ENCODE data around the gene ST3GAL2.
A peak's percentile ranks its signal among the peaks of the same experiment; 100 is the strongest.

The ST3GAL2 gene

DNA sequence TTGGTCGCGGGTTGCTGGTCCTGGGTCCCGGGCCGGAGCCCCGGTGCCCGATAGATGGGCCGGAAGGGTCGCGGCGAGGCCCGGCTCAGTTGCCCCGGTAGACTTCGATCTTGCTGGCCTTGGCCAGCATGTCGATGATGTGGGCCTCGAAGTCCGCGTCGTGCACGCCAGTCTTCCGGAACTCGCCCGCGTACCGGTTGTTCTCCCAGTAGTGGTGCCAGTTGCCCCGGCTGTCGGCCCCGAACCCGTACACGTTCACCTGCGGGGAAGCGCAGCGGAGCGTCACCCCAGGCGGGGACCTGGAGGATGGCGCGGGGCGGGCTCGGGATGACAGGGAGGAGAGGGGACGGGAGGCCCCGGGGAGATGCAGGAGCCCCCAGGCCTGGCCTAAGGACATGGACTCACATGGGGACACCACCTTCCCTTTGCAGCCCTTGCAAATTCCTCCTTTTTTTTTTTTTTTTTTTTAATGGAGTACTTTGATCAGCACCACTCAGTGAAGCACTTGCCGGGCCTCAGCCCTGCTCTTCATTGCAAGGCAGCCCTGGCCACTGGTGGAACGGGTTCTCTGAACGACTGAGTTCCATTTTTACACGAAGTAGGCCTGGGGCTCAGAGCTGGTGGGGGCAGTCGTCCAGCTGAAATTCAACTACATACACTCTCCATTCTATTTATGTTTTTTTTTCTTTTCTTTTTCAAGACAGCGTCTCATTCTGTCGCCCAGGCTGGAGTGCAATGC lies 57.1 kb downstream of the ST3GAL2 start:
- H3K27ac ChIP-seq (replicated peaks), result peak overlapping the region; percentile 91

DNA sequence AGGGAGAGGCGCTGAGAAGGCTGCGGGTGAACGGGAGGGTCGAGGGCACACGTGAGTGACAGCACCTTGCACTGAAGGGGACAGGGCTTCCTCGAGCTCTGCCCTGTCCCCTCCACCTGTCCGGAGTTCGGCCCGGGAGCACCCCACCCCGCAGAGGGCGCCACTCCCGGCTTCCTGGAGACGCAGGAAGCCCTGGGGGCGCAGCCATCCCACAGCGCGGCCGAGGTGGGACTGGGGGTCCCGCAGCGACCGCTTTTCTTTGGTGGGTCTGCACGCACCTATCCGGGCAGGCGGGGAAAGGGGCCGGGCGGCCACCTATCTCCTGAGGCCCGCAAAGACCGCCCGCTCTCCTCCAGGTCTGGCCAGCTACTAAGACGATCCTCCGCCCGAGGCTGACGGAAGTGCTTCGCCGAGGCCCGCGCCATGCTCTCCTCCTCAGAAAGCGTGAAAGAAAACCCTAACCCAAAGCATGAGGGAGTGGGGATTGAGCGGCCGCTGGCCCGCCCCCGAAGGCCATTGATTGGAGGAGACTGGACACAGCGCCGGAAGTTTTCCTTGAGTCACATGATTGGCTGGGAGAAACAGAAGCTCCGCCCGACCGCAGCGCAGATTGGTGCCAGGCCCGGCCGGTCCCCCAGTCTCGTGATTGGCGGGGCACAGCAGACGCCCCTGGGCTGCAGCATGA lies 57.8 kb downstream of the ST3GAL2 start:
- DNase-seq (ENCODE audit: low read depth in 1 of 2, low spot score in 1 of 2), result peak; percentile 96 to 99
- Histone ChIP-seq H3K27ac (replicated peaks) (peak overlapping the region; percentile 91), H3K4me3 (replicated peaks; ENCODE audit: insufficient read depth, low read length) (peak overlapping the region; percentile 84), H3K27me3 (ENCODE audit: insufficient read depth, poor library complexity, severe bottlenecking) (no peaks in the 10 kb centered on the region)
- no peak for TF ChIP-seq SPI1 (IDR thresholded peaks at IDR 0.05; ENCODE audit: borderline replicate concordance, low read depth)
- TF ChIP-seq POLR2AphosphoS5 (IDR thresholded peaks at IDR 0.05; ENCODE audit: low read depth), result peak; percentile 95
- TF ChIP-seq, protein P1, sequence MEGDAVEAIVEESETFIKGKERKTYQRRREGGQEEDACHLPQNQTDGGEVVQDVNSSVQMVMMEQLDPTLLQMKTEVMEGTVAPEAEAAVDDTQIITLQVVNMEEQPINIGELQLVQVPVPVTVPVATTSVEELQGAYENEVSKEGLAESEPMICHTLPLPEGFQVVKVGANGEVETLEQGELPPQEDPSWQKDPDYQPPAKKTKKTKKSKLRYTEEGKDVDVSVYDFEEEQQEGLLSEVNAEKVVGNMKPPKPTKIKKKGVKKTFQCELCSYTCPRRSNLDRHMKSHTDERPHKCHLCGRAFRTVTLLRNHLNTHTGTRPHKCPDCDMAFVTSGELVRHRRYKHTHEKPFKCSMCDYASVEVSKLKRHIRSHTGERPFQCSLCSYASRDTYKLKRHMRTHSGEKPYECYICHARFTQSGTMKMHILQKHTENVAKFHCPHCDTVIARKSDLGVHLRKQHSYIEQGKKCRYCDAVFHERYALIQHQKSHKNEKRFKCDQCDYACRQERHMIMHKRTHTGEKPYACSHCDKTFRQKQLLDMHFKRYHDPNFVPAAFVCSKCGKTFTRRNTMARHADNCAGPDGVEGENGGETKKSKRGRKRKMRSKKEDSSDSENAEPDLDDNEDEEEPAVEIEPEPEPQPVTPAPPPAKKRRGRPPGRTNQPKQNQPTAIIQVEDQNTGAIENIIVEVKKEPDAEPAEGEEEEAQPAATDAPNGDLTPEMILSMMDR (IDR thresholded peaks at IDR 0.05; ENCODE audit: insufficient read depth, low read length), result no peak
- peak; percentile 77 for TF ChIP-seq GABPA (IDR thresholded peaks at IDR 0.05; ENCODE audit: low read depth)
- TF ChIP-seq, protein P2, sequence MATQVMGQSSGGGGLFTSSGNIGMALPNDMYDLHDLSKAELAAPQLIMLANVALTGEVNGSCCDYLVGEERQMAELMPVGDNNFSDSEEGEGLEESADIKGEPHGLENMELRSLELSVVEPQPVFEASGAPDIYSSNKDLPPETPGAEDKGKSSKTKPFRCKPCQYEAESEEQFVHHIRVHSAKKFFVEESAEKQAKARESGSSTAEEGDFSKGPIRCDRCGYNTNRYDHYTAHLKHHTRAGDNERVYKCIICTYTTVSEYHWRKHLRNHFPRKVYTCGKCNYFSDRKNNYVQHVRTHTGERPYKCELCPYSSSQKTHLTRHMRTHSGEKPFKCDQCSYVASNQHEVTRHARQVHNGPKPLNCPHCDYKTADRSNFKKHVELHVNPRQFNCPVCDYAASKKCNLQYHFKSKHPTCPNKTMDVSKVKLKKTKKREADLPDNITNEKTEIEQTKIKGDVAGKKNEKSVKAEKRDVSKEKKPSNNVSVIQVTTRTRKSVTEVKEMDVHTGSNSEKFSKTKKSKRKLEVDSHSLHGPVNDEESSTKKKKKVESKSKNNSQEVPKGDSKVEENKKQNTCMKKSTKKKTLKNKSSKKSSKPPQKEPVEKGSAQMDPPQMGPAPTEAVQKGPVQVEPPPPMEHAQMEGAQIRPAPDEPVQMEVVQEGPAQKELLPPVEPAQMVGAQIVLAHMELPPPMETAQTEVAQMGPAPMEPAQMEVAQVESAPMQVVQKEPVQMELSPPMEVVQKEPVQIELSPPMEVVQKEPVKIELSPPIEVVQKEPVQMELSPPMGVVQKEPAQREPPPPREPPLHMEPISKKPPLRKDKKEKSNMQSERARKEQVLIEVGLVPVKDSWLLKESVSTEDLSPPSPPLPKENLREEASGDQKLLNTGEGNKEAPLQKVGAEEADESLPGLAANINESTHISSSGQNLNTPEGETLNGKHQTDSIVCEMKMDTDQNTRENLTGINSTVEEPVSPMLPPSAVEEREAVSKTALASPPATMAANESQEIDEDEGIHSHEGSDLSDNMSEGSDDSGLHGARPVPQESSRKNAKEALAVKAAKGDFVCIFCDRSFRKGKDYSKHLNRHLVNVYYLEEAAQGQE (IDR thresholded peaks at IDR 0.05; ENCODE audit: insufficient replicate concordance, low read depth), result peak; percentile 73

More for the DNA sequence above, 57.1 kb downstream of the ST3GAL2 start:
- H3K4me3 ChIP-seq (replicated peaks; ENCODE audit: insufficient read depth, low read length), result peak overlapping the region; percentile 84
- no peak for TF ChIP-seq SPI1 (IDR thresholded peaks at IDR 0.05; ENCODE audit: borderline replicate concordance, low read depth)
- TF ChIP-seq, protein P2 (IDR thresholded peaks at IDR 0.05; ENCODE audit: insufficient replicate concordance, low read depth), result no peak
- TF ChIP-seq, protein P1 (IDR thresholded peaks at IDR 0.05; ENCODE audit: insufficient read depth, low read length), result no peak
- TF ChIP-seq POLR2AphosphoS5 (IDR thresholded peaks at IDR 0.05; ENCODE audit: low read depth), result no peak
- TF ChIP-seq GABPA (IDR thresholded peaks at IDR 0.05; ENCODE audit: low read depth), result no peak
- DNase-seq (ENCODE audit: low read depth in 1 of 2, low spot score in 1 of 2), result no peak
- H3K27me3 ChIP-seq (ENCODE audit: insufficient read depth, poor library complexity, severe bottlenecking), result no peaks in the 10 kb centered on the region

DNA sequence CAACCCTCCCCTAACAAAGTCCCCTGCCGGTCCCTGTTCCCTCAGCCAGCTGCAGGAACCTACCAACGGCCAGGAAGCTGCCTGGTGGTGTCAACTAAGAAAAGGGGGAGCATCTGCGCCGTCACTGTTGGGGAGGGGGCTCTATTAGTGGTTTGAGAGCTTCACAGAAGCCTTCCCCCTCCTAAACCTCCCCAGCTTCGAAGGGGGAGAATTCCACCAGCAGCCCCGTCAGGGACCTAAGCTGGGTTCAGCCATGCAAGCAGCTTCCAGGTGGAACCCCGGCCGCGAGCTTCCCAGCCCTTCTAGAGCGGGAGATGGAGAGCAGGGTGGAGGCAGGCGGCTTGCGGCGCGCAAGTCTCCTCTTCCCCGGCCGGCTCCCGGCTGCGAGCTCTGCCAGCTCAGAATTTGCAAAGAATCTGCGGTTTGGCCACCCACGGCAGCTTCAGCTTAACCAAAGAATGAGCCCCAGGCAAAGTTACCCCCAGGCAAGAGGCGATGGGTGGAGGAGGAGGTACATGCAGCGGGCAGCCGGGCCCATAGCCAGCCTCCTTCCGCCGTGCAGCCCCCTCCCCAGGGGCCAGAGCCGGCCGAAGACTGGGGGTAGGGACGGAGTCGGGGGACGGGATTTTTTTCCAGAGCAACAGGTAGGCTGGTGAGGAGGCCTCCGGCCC lies 58.5 kb downstream of the ST3GAL2 start:
- Histone ChIP-seq H3K27me3 (ENCODE audit: insufficient read depth, poor library complexity, severe bottlenecking) (no peaks in the 10 kb centered on the region), H3K4me3 (replicated peaks; ENCODE audit: insufficient read depth, low read length) (peak overlapping the region; percentile 84), H3K27ac (replicated peaks) (peak overlapping the region; percentile 91)
- no peak for TF ChIP-seq GABPA (IDR thresholded peaks at IDR 0.05; ENCODE audit: low read depth)
- TF ChIP-seq POLR2AphosphoS5 (IDR thresholded peaks at IDR 0.05; ENCODE audit: low read depth), result peak; percentile 64; the same call in 1 of the 2 replicates
- no peak for TF ChIP-seq SPI1 (IDR thresholded peaks at IDR 0.05; ENCODE audit: borderline replicate concordance, low read depth)
- peak; percentile 17 to 76 for DNase-seq (ENCODE audit: low read depth in 1 of 2, low spot score in 1 of 2)

Measured in HL-60 (cell line).